ENCODE results near the gene MOB3B.

The MOB3B gene

DNA sequence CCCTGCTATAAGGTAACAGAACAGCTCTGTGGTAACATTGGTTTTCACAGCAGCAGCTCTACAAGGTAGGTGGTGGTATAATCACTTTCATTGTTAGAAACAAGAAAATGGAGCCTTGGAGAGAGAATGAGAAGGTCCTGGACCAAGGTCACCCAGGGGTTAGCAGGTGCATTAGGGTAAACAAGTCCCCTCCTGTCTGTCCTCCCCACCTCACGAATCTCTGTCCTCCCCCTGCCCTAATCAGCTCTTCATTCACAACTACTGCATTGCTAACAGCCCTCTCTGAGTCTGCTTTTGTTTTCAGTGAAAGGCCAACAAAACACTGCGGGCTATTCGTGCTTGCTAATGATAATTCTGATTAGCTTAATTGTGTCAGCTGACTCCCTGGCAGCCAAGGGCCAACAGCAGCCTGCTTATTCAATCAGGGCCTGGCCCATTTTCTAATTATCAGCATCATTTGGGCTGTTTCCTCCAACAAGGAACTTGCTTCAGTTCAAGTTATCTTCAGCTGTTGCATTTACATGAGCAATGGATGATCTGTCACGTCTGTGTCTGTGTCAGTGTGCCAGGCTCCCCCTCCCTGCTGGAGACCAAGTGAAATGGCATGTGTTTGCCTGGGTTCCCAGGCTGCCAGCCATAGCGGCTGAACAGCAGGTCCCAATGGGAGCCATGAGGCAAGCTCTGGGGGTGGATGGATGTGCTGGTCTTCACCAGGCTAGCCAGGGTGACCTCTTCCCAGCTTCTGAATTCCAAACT lies 176.0 kb downstream of the MOB3B start (continued):
- no peak for TF ChIP-seq ZSCAN4 (tag by site-specific recombination; IDR thresholded peaks at IDR 0.05)
- no peak for TF ChIP-seq ZBTB49 (tag by site-specific recombination; IDR thresholded peaks at IDR 0.05; ENCODE audit: low read depth)
- no peak for TF ChIP-seq ZSCAN30 (tag by site-specific recombination; IDR thresholded peaks at IDR 0.05)
- no peak for TF ChIP-seq ZNF112 (tag by site-specific recombination; IDR thresholded peaks at IDR 0.05)
- TF ChIP-seq ZNF785 (tag by site-specific recombination; IDR thresholded peaks at IDR 0.05), result no peak
- no peak for TF ChIP-seq BCL11A (tag by site-specific recombination; IDR thresholded peaks at IDR 0.05; ENCODE audit: low read depth)
- TF ChIP-seq OSR2 (tag by site-specific recombination; IDR thresholded peaks at IDR 0.05), result no peak
- TF ChIP-seq MYNN (tag by site-specific recombination; IDR thresholded peaks at IDR 0.05; ENCODE audit: borderline replicate concordance), result no peak
- TF ChIP-seq ZNF354C (tag by site-specific recombination; IDR thresholded peaks at IDR 0.05; ENCODE audit: borderline replicate concordance, low read depth), result no peak
- TF ChIP-seq MZF1 (tag by site-specific recombination; IDR thresholded peaks at IDR 0.05; ENCODE audit: borderline replicate concordance), result no peak

DNA sequence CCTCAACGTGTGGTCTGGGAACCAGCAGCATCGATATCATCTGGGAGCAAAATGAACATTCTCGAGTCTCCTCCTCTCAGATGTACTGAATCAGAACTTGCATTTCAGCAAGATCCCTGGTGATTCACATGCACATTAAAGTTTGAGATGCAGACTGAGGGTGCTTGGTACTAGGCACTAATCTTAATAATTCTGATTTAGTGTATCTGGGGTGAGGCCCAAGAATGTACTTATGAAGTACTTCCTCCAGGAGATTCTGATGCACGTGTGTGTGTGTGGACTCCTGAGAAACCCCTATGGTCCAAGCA lies 176.5 kb downstream of the MOB3B start:
- POLR2A ChIA-PET, result no interaction called here
- Histone ChIP-seq H3K4me1 (ENCODE audit: control insufficient read depth, insufficient read depth, low read length) (peaks cover 9% of the 10 kb centered on the region; the same call in 1 of the 2 replicates), H3K9me3 (ENCODE audit: control insufficient read depth, insufficient read depth, low read depth, low read length) (no peaks in the 10 kb centered on the region), H3K27ac (ENCODE audit: extremely low read depth, low read depth, low read length) (no peak overlapping the region), H3K4me3 (ENCODE audit: low read depth, low read length) (no peak overlapping the region), H3K36me3 (ENCODE audit: control insufficient read depth in 2 of 2, insufficient read depth in 1 of 2, low read length in 2 of 2) (no peaks in the 10 kb centered on the region)
- TF ChIP-seq ZBTB11 (tag by site-specific recombination; conservative IDR thresholded peaks at IDR 0.05; ENCODE audit: low read depth) (no peak), ZNF560 (tag by site-specific recombination; IDR thresholded peaks at IDR 0.05; ENCODE audit: borderline replicate concordance) (no peak), GLI4 (tag by site-specific recombination; IDR thresholded peaks at IDR 0.05) (no peak), ZNF639 (tag by site-specific recombination; IDR thresholded peaks at IDR 0.05) (no peak), IKZF3 (tag by site-specific recombination; IDR thresholded peaks at IDR 0.05) (no peak), ZNF341 (tag by site-specific recombination; IDR thresholded peaks at IDR 0.05; ENCODE audit: low read depth) (no peak), ZXDB (tag by site-specific recombination; IDR thresholded peaks at IDR 0.05) (no peak), ZNF221 (tag by site-specific recombination; IDR thresholded peaks at IDR 0.05; ENCODE audit: borderline replicate concordance) (no peak)
- CTCF ChIA-PET, result no interaction called here

Measured in HEK293 (cell line).